ENCODE measurements around the gene ELP2. TPM values are rescaled to one million over a fixed set of nuclear protein-coding genes. Genes with fewer than 3 reads are reported as not detected.

The ELP2 gene
- total and polyA plus RNA-seq, 2 experiments from 2014 or later: 57.6 to 103 TPM

- in situ Hi-C loops (cut with MboI): no loop called here
- 97 to 98% methylated on average over 8 of the region's 8 CpGs for WGBS, 2 experiments (ENCODE audit: low coverage in 1 of 2, low lambda C conversion rate in 2 of 2, missing lambda C conversion rate in 2 of 2)
- no peaks in the 10 kb centered on the region for H3K27me3 ChIP-seq (replicated peaks; ENCODE audit: insufficient read depth)
- no peak overlapping the region for H3K4me3 ChIP-seq
- no peak overlapping the region for H3K9ac ChIP-seq
- H3K79me2 ChIP-seq (ENCODE audit: insufficient read depth): peaks cover 62% of the 10 kb centered on the region
- H3F3A ChIP-seq (ENCODE audit: insufficient read depth): peaks cover 7% of the 10 kb centered on the region; the same call in 1 of the 2 replicates
- H3K36me3 ChIP-seq (ENCODE audit: low read depth): peaks cover 20% of the 10 kb centered on the region
- TF ChIP-seq EZH2phosphoT487 (IDR thresholded peaks at IDR 0.05; ENCODE audit: insufficient read depth, low read depth): no peak
- TF ChIP-seq EZH2 (IDR thresholded peaks at IDR 0.05; ENCODE audit: insufficient read depth, poor library complexity, severe bottlenecking): no peak
- H3K9me3 ChIP-seq (ENCODE audit: low read depth): no peaks in the 10 kb centered on the region
- H3K4me1 ChIP-seq (ENCODE audit: insufficient read depth): peaks cover 12% of the 10 kb centered on the region
- H3K9me2 ChIP-seq (ENCODE audit: insufficient read depth): no peaks in the 10 kb centered on the region
- DNase-seq: no peak
- no peak overlapping the region for H3K4me2 ChIP-seq (ENCODE audit: unreplicated experiment)
- 0 out of 2 replicates have a peak, but pooled peaks cover 4% of the 10 kb centered on the region for H4K20me1 ChIP-seq (ENCODE audit: insufficient read depth)
- H3K27ac ChIP-seq: no peak overlapping the region
- no peak overlapping the region for H2AFZ ChIP-seq
Observed at GRCh38 chr18:36126668-36127067, 3.0 kb upstream of the ELP2 start.

- Histone ChIP-seq H3K4me3 (peak overlapping the region; percentile 92), H3K9me2 (ENCODE audit: insufficient read depth) (no peaks in the 10 kb centered on the region), H3K4me2 (ENCODE audit: unreplicated experiment) (peak overlapping the region; percentile 97), H3K4me1 (ENCODE audit: insufficient read depth) (peaks cover 12% of the 10 kb centered on the region), H3K9ac (peak overlapping the region; percentile 99), H3K9me3 (ENCODE audit: low read depth) (no peaks in the 10 kb centered on the region), H2AFZ (peak overlapping the region; percentile 99), H4K20me1 (ENCODE audit: insufficient read depth) (0 out of 2 replicates have a peak, but pooled peaks cover 4% of the 10 kb centered on the region), H3K27ac (peak overlapping the region; percentile 98; the same call in 1 of the 2 replicates), H3K79me2 (ENCODE audit: insufficient read depth) (peaks cover 75% of the 10 kb centered on the region), H3F3A (ENCODE audit: insufficient read depth) (peaks cover 7% of the 10 kb centered on the region; the same call in 1 of the 2 replicates), H3K27me3 (replicated peaks; ENCODE audit: insufficient read depth) (no peaks in the 10 kb centered on the region), H3K36me3 (ENCODE audit: low read depth) (peaks cover 7% of the 10 kb centered on the region; the same call in 1 of the 2 replicates)
- TF ChIP-seq EZH2phosphoT487 (IDR thresholded peaks at IDR 0.05; ENCODE audit: insufficient read depth, low read depth) (no peak), EZH2 (IDR thresholded peaks at IDR 0.05; ENCODE audit: insufficient read depth, poor library complexity, severe bottlenecking) (no peak)
- in situ Hi-C loops (cut with MboI): no loop called here
- WGBS, 2 experiments (ENCODE audit: low coverage in 1 of 2, low lambda C conversion rate in 2 of 2, missing lambda C conversion rate in 2 of 2): 27 to 28% methylated on average over 15 of the region's 15 CpGs
- DNase-seq: no peak
Observed at GRCh38 chr18:36127836-36128529, 1.7 kb upstream of the ELP2 start.

GRCh38 chr18:36128530-36128870 is 1.2 kb upstream of the ELP2 start:
- peak overlapping the region; percentile 99 for H2AFZ ChIP-seq
- peaks cover 12% of the 10 kb centered on the region for H3K4me1 ChIP-seq (ENCODE audit: insufficient read depth)
- peak overlapping the region; percentile 98 for H3K27ac ChIP-seq
- H3K9me2 ChIP-seq (ENCODE audit: insufficient read depth): no peaks in the 10 kb centered on the region
- H3K4me3 ChIP-seq: peak overlapping the region; percentile 92
- peak; percentile 65 for DNase-seq
- peaks cover 80% of the 10 kb centered on the region for H3K79me2 ChIP-seq (ENCODE audit: insufficient read depth)
- H3K4me2 ChIP-seq (ENCODE audit: unreplicated experiment): peak overlapping the region; percentile 97
- H3K9ac ChIP-seq: peak overlapping the region; percentile 99
- TF ChIP-seq EZH2phosphoT487 (IDR thresholded peaks at IDR 0.05; ENCODE audit: insufficient read depth, low read depth) (no peak), EZH2 (IDR thresholded peaks at IDR 0.05; ENCODE audit: insufficient read depth, poor library complexity, severe bottlenecking) (no peak)
- 0 out of 2 replicates have a peak, but pooled peaks cover 3% of the 10 kb centered on the region for H3K36me3 ChIP-seq (ENCODE audit: low read depth)
- H3K27me3 ChIP-seq (replicated peaks; ENCODE audit: insufficient read depth): no peaks in the 10 kb centered on the region
- H3F3A ChIP-seq (ENCODE audit: insufficient read depth): peaks cover 7% of the 10 kb centered on the region; the same call in 1 of the 2 replicates
- H3K9me3 ChIP-seq (ENCODE audit: low read depth): no peaks in the 10 kb centered on the region
- 1 to 2% methylated on average over 12 of the region's 12 CpGs for WGBS, 2 experiments (ENCODE audit: low coverage in 1 of 2, low lambda C conversion rate in 2 of 2, missing lambda C conversion rate in 2 of 2)
- 0 out of 2 replicates have a peak, but pooled peaks cover 4% of the 10 kb centered on the region for H4K20me1 ChIP-seq (ENCODE audit: insufficient read depth)
- in situ Hi-C loops (cut with MboI): no loop called here

GRCh38 chr18:36128907-36129299 is 796 bp upstream of the ELP2 start:
- WGBS, 2 experiments (ENCODE audit: low coverage in 1 of 2, low lambda C conversion rate in 2 of 2, missing lambda C conversion rate in 2 of 2): 0 to 5% methylated on average over 36 to 37 of the region's 37 CpGs

More at GRCh38 chr18:36128907-36129299, 796 bp upstream of the ELP2 start:
- Histone ChIP-seq H3K4me3 (peak overlapping the region; percentile 92), H3F3A (ENCODE audit: insufficient read depth) (peaks cover 7% of the 10 kb centered on the region; the same call in 1 of the 2 replicates), H3K9me3 (ENCODE audit: low read depth) (no peaks in the 10 kb centered on the region), H3K79me2 (ENCODE audit: insufficient read depth) (peaks cover 84% of the 10 kb centered on the region), H3K36me3 (ENCODE audit: low read depth) (no peaks in the 10 kb centered on the region), H3K27ac (peak overlapping the region; percentile 98), H4K20me1 (ENCODE audit: insufficient read depth) (0 out of 2 replicates have a peak, but pooled peaks cover 4% of the 10 kb centered on the region), H3K9ac (peak overlapping the region; percentile 99), H3K4me2 (ENCODE audit: unreplicated experiment) (peak overlapping the region; percentile 97), H3K27me3 (replicated peaks; ENCODE audit: insufficient read depth) (no peaks in the 10 kb centered on the region), H3K9me2 (ENCODE audit: insufficient read depth) (no peaks in the 10 kb centered on the region), H2AFZ (peak overlapping the region; percentile 99), H3K4me1 (ENCODE audit: insufficient read depth) (peaks cover 12% of the 10 kb centered on the region)
- in situ Hi-C loops (cut with MboI): no loop called here
- DNase-seq: no peak
- TF ChIP-seq EZH2phosphoT487 (IDR thresholded peaks at IDR 0.05; ENCODE audit: insufficient read depth, low read depth): no peak
- no peak for TF ChIP-seq EZH2 (IDR thresholded peaks at IDR 0.05; ENCODE audit: insufficient read depth, poor library complexity, severe bottlenecking)

All from GM23248 (cell line).